Bronchial smooth muscle cell (primary cell): ENCODE data around the gene RAET1E. TPM values are rescaled to one million over a fixed set of nuclear protein-coding genes. Genes with fewer than 3 reads are reported as not detected.

Source experiments
- total RNA-seq: library from RNA; depleted of rRNA; stranded (reverse); fragments of >200 nt; gene quantifications from 2 replicates; pipeline ENCODE4 v1.2.1, GENCODE V29; 2014

RAET1E gene, protein sequence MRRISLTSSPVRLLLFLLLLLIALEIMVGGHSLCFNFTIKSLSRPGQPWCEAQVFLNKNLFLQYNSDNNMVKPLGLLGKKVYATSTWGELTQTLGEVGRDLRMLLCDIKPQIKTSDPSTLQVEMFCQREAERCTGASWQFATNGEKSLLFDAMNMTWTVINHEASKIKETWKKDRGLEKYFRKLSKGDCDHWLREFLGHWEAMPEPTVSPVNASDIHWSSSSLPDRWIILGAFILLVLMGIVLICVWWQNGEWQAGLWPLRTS
- total RNA-seq: 1.1 and 1.4 TPM in 2 replicates

DNA sequence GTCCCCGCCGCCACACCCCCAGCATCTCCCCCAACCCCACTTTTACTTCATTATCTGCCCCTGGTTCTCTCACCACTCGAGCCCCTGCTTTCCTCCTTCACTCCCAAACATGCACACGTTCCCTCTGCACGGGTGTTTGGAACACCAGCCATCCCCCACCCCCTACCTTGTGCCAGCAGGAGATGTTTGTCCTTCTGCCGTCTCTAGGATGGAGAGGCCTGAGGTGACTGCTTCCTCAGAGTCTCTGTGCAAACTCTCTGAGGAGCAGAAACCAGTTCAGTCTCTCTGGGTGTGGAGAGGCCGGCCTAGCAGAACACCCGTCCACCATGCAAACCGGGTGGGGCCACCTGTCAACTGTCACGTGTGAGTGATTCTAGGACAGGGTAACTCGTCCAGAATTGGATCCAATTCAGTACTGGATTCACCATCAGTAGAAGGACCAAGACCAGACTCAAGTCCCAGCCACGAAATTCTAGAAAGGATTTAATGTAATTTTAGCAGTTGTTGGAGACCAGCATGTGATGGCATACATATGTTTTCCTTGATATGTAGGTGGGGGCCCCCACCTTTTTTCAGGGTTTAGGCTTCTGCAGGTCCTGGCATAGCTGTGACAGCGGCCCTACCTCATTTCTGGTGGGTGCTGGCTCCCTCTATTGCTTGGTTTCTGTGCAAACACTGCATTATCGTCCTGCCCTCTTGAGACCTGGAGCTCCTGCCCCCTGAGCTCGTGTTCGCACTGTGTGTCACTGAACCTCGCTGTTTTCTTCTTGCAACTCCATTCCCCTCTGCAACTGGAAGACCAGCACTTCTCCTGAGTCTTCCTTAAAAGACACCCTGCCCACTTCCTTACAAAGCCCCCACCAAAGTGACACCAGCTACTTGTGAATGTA lies at the start of gene RAET1E:
Gene RAET1E, minus strand, starts transcription at position 259 of the 890 bp plus-strand sequence. CDS start 7,212 bp downstream, outside the sequence.

DNA sequence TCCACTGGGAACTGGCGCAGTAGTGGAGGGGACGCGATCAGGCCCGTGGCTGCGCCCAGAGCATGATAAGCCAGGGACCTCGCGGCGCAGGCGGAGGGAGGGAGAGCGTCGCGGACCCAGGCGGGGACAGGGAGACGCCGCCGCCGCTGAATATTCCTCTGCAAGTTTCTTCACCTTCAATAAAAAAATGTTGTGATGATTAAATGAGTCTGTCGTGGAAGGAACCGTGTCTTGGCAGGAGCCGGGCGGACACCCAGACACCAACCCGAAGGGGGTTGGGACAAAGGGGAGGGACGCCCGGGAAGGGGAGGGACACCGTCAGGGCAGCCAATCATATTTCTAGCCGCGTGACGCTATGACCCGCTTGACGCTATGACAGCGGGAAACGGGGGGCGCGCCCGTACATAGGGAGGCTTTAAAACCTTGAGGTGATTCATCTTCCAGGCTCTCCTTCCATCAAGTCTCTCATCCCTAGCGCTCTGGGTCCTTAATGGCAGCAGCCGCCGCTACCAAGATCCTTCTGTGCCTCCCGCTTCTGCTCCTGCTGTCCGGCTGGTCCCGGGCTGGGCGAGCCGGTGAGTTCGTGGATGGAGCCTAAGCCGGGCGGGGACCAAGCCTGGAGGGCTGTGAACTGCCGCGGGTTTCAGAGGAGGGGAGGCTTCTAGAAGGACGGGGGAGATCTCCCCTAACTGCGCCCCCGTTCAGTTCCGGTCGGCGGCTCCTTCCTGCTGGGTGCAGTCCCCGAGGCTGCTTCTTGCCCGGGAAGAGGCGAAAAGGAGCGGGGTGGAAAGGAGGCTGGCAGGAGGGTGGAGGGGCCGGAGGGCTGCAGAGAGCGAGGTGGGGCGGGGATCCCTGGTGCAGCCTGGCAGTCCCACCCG lies 43.9 kb upstream of the RAET1E start, which contains the start of gene ULBP2:
Gene ULBP2, plus strand, starts transcription at position 432 of the 878 bp plus-strand sequence. Its CDS starts 59 bp downstream, at position 491.

DNA sequence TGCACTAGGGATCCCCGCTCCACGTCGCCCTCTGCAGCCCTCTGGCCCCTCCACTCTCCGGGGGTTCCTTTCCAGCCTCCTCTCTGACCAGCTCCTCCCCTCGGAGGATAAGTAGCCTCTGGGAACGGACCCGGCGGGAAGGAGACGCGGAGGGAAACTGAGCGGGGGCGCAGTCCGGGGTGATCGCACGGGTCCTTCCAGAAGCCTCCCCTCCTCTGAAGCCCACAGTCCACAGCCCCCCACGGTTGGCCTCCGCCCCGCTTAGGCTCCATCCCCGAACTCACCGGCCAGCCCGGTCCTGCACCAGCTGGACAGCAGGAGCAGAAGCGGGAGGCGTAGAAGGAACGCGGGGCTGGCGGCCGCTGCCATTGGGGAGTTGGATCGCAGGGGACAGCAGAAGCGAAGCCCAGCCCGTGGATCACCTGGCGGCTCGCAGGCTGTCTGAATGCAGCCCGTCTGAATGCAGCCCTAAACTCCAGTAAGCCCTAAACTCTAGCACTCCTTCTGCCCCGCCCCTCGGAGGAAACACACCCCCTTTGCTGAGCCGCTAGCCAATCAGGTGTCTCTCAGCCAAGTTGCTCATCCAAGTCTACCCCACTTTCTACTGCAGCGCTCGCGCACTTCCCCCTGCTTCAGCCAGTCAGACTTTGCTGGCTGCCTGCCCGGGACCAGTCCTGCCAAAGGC lies 24.9 kb upstream of the RAET1E start, which contains the start of gene RAET1G:
Gene RAET1G, minus strand, starts transcription at position 480 of the 685 bp plus-strand sequence. Its CDS starts 111 bp downstream, at position 369.

DNA sequence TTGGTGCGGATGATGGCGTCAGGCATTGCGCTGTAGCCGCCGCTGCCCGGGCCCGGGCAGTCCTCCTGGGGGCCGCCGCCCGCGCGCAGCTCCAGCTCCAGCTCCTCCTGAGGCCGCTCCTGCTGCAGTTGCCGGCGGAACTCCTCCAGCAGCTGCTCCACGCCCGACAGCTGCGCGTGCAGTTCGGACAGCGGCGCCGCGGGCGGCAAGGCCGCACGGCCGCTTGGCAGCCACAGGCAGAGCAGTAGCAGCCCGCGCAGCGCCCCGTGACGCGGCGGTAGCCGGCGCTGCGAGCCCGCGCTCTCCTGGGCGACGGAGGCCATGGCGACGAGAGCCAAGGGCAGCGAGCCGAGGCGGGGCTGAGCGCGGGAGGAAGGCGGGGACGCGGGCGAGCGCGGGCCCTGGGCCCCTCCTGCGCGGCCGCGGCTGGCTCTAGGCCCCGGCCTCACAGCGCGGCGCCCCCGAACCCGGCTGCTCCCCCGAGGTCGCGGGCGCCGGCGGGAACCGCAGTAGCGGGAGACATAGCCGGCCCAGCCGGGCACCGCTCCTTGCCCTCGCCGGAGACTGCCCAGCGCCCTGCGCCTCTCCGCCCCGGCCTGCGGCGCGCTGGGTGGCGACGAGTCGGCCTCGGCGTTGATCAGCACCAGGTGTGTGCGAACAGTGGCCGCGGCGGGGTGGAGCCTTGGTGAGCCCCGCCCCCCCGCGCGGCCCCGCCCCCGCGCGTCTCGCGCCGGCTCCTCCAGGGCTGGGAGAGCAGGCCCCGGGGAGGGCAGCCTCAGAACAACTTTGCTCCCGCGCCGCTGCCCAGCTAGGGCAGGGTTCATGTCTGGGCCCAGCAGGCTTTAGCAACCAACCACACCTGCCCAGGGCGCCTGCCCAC lies 34.0 kb downstream of the RAET1E start, which contains the start of gene LRP11:
Gene LRP11, minus strand, starts transcription at position 662 of the 880 bp plus-strand sequence. Its CDS starts 339 bp downstream, at position 323.

Other genes starting within 250 kb of the RAET1E start
- gene KATNA1, start 249.4 kb downstream of the RAET1E start, total RNA-seq: 32.9 and 41.8 TPM in 2 replicates
- 3.9 and 4.9 TPM in 2 replicates for gene LATS1, start 180.0 kb downstream of the RAET1E start, total RNA-seq
- 12.0 and 14.5 TPM in 2 replicates for gene NUP43, start 151.6 kb downstream of the RAET1E start, total RNA-seq
- 75.0 and 92.0 TPM in 2 replicates for gene PCMT1, start 148.4 kb downstream of the RAET1E start, total RNA-seq
- gene LRP11, start 33.8 kb downstream of the RAET1E start, total RNA-seq: 62.1 and 76.1 TPM in 2 replicates
- gene RAET1G, start 25.0 kb upstream of the RAET1E start, total RNA-seq: 6.1 and 10.5 TPM in 2 replicates
- 1.9 and 2.9 TPM in 2 replicates for gene ULBP2, start 43.9 kb upstream of the RAET1E start, total RNA-seq
- 0.32 TPM in 1 of 2 replicates, not detected in the other for gene ULBP1, start 65.8 kb upstream of the RAET1E start, total RNA-seq
- gene RAET1L, start 127.4 kb upstream of the RAET1E start, total RNA-seq: not detected in 2 replicates
- gene ULBP3, start 171.0 kb upstream of the RAET1E start, total RNA-seq: 8.4 and 9.5 TPM in 2 replicates
- 0.17 and 0.95 TPM in 2 replicates for gene PPP1R14C, start 244.9 kb upstream of the RAET1E start, total RNA-seq